GM10266 (cell line): Measurements from ENCODE around the gene RSPH1.

Source experiments
- DNase-seq: peaks from one replicate; pipeline ENCODE4 v3.0.0; 2012; ENCODE audit errors: extremely low spot score
- CTCF ChIP-seq: IDR thresholded peaks from 2 replicates; pipeline ENCODE4 v1.5.1; 2012; ENCODE audit warnings: mild to moderate bottlenecking, low read depth; ENCODE audit not compliant: control insufficient read depth, insufficient read depth; ENCODE audit errors: missing control alignments

The RSPH1 gene

GRCh38 chr21:42495027-42495426 lies 997 bp downstream of the RSPH1 start:
- no peak for DNase-seq
- TF ChIP-seq CTCF = no peak

GRCh38 chr21:42493109-42494060 lies 2.6 kb downstream of the RSPH1 start:
- no peak for DNase-seq
- TF ChIP-seq CTCF = no peak

GRCh38 chr21:42492201-42492600 lies 3.8 kb downstream of the RSPH1 start:
- no peak for TF ChIP-seq CTCF
- DNase-seq = no peak

GRCh38 chr21:42491328-42491727 lies 4.7 kb downstream of the RSPH1 start:
- TF ChIP-seq CTCF = no peak
- DNase-seq = no peak

GRCh38 chr21:42490720-42491119 lies 5.3 kb downstream of the RSPH1 start:
- no peak for DNase-seq
- TF ChIP-seq CTCF = no peak

GRCh38 chr21:42489991-42490390 lies 6.0 kb downstream of the RSPH1 start:
- DNase-seq = no peak
- TF ChIP-seq CTCF = no peak

- TF ChIP-seq CTCF = no peak
Observed at GRCh38 chr21:42489006-42489563, 6.9 kb downstream of the RSPH1 start.

More at GRCh38 chr21:42489006-42489563, 6.9 kb downstream of the RSPH1 start:
- no peak for DNase-seq
